Measurements from ENCODE around the gene SLC5A9. TPM values are rescaled to one million over a fixed set of nuclear protein-coding genes. Genes with fewer than 3 reads are reported as not detected.

The SLC5A9 gene
- total and polyA plus RNA-seq, 2 of the 4 experiments (the other 2 are of a cell fraction) = not detected

DNA sequence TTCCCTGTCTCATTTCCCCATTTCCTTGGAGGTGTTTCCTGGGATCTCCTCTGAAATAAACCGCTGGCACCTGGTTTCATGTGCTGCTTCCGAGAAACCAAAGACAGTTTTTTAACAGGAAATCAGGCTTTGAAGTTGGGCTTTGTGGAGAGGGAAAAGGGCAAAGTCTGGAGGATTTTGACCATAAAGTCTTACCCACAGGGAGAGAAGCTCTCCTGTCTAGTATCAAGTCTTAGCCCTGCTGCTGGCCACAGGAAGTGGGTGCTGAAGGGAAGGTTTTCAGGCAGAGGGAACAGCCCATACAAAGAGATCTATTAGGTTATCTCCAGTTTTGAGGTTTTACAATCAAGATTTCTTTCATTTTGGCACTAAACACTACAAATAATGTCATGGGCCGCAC is 29.3 kb downstream of the SLC5A9 start:
- Histone ChIP-seq H3K4me2 (ENCODE audit: low read depth, low read length) (no peak overlapping the region), H3K9ac (ENCODE audit: low read depth, low read length) (no peak overlapping the region), H3K27me3 (ENCODE audit: control insufficient read depth, insufficient read depth, low read length) (no peaks in the 10 kb centered on the region), H3K14ac (replicated peaks; ENCODE audit: low read depth, low read length) (no peak overlapping the region), H3K9me3 (ENCODE audit: control insufficient read depth, insufficient read depth, low read length) (0 out of 2 replicates have a peak, but pooled peaks cover 1% of the 10 kb centered on the region), H3K9me1 (ENCODE audit: insufficient read depth, low read length) (no peaks in the 10 kb centered on the region), H3K27ac (ENCODE audit: insufficient read depth, low read length) (no peak overlapping the region), H4K8ac (ENCODE audit: low read depth in 2 of 2, low read length in 2 of 2) (no peak overlapping the region), H2BK120ac (ENCODE audit: low read depth, low read length) (no peak overlapping the region), H2AK5ac (ENCODE audit: low read depth, low read length) (no peak overlapping the region), H2BK15ac (ENCODE audit: low read depth, low read length) (no peak overlapping the region), H3K4ac (ENCODE audit: low read depth, low read length) (no peak overlapping the region), H3K4me3 (ENCODE audit: insufficient read depth, low read depth, low read length) (no peak overlapping the region), H2AK9ac (replicated peaks; ENCODE audit: low read depth, low read length, poor library complexity) (no peak overlapping the region), H3K23ac (ENCODE audit: low read depth, low read length) (no peak overlapping the region), H2AFZ (replicated peaks; ENCODE audit: low read length, poor library complexity) (no peak overlapping the region), H4K91ac (ENCODE audit: insufficient read depth, low read depth, low read length) (no peak overlapping the region), H4K5ac (ENCODE audit: low read depth, low read length) (no peak overlapping the region), H3K36me3 (ENCODE audit: control insufficient read depth, insufficient read depth, low read length) (no peaks in the 10 kb centered on the region), H3K4me1 (ENCODE audit: control insufficient read depth, insufficient read depth, low read length) (no peaks in the 10 kb centered on the region), H2BK5ac (ENCODE audit: low read depth, low read length, poor library complexity, severe bottlenecking) (no peak overlapping the region), H3K79me1 (ENCODE audit: low read depth in 1 of 2, low read length in 2 of 2) (no peaks in the 10 kb centered on the region), H3K56ac (ENCODE audit: extremely low read depth, insufficient read depth, low read length) (no peak overlapping the region), H4K20me1 (ENCODE audit: insufficient read depth, low read length) (no peaks in the 10 kb centered on the region), H3K18ac (ENCODE audit: low read depth, low read length) (no peak overlapping the region), H2BK20ac (ENCODE audit: low read depth, low read length) (no peak overlapping the region)
- CTCF ChIA-PET = interaction anchor here (0.5 kb wide), 1 partner anchor 222 kb away, joined by 3 read pairs; no protein-coding TSS in a partner anchor
- dilution Hi-C loops (cut with HindIII; ENCODE audit: low sequenced_read_pairs, unreplicated experiment) (no loop called here), intact Hi-C loops (cut with micrococcal nuclease) (no loop called here), in situ Hi-C loops (cut with MboI; ENCODE audit: low sequenced_read_pairs) (no loop called here)
- POLR2A ChIA-PET (ENCODE audit: unreplicated experiment) = no interaction called here
- WGBS, 2 experiments (ENCODE audit: extremely low coverage in 2 of 2, insufficient read length in 1 of 2) = no CpG with 5 or more reads among the region's 3 CpGs
- ATAC-seq (ENCODE audit: low read depth) = no peak
- no peak for DNase-seq
- no TSS peak for BruUV-seq (replicated peaks)
- no peak for TF ChIP-seq CHD1 (IDR thresholded peaks at IDR 0.05; ENCODE audit: low read depth, low read length)
- TF ChIP-seq CEBPB (IDR thresholded peaks at IDR 0.05; ENCODE audit: low read depth, low read length) = no peak
- TF ChIP-seq, protein P1, sequence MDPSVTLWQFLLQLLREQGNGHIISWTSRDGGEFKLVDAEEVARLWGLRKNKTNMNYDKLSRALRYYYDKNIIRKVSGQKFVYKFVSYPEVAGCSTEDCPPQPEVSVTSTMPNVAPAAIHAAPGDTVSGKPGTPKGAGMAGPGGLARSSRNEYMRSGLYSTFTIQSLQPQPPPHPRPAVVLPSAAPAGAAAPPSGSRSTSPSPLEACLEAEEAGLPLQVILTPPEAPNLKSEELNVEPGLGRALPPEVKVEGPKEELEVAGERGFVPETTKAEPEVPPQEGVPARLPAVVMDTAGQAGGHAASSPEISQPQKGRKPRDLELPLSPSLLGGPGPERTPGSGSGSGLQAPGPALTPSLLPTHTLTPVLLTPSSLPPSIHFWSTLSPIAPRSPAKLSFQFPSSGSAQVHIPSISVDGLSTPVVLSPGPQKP (IDR thresholded peaks at IDR 0.05; ENCODE audit: borderline replicate concordance, low read depth, low read length) = no peak
- TF ChIP-seq BHLHE40 (IDR thresholded peaks at IDR 0.05; ENCODE audit: low read depth, low read length) = no peak
- TF ChIP-seq RCOR1 (IDR thresholded peaks at IDR 0.05; ENCODE audit: insufficient replicate concordance, low read length) = no peak
- TF ChIP-seq MXI1 (IDR thresholded peaks at IDR 0.05; ENCODE audit: borderline replicate concordance, low read depth, low read length) = no peak
- TF ChIP-seq FOS (IDR thresholded peaks at IDR 0.05; ENCODE audit: low read depth, low read length) = no peak
- no peak for TF ChIP-seq SMC3 (IDR thresholded peaks at IDR 0.05; ENCODE audit: low read depth, low read length)
- no peak for TF ChIP-seq NFE2L2 (IDR thresholded peaks at IDR 0.05; ENCODE audit: low read depth, low read length)
